Activated gamma-delta T cell (primary cell): Measurements from ENCODE around the gene PPM1K.

Experiments used
- DNase-seq: peaks from one replicate; lab custom pipeline; 2025; lab: John Stamatoyannopoulos, UW

Gene PPM1K

GRCh38 chr4:88276952-88277710, 7.2 kb downstream of the PPM1K start:
- no peak for DNase-seq

- no peak for DNase-seq
Measured at GRCh38 chr4:88275949-88276515, 8.3 kb downstream of the PPM1K start.

- no peak for DNase-seq
Measured at GRCh38 chr4:88275516-88275915, 8.8 kb downstream of the PPM1K start.

GRCh38 chr4:88268913-88269312, 15.4 kb downstream of the PPM1K start:
- no peak for DNase-seq

GRCh38 chr4:88264336-88264735, 20.0 kb downstream of the PPM1K start:
- DNase-seq: no peak

- no peak for DNase-seq
Measured at GRCh38 chr4:88257726-88258125, 26.6 kb downstream of the PPM1K start.

- no peak for DNase-seq
Measured at GRCh38 chr4:88255111-88255510, 29.2 kb downstream of the PPM1K start.

GRCh38 chr4:88251924-88252323, 32.4 kb downstream of the PPM1K start:
- DNase-seq: no peak

GRCh38 chr4:88247148-88247547, 37.2 kb downstream of the PPM1K start:
- DNase-seq: no peak

GRCh38 chr4:88246600-88246999, 37.8 kb downstream of the PPM1K start:
- DNase-seq: no peak

GRCh38 chr4:88244816-88245579, 39.4 kb downstream of the PPM1K start:
- no peak for DNase-seq

- no peak for DNase-seq
Measured at GRCh38 chr4:88244056-88244455, 40.3 kb downstream of the PPM1K start.

- DNase-seq: no peak
Measured at GRCh38 chr4:88242144-88242543, 42.2 kb downstream of the PPM1K start.

- no peak for DNase-seq
Measured at GRCh38 chr4:88240297-88240714, 44.1 kb downstream of the PPM1K start.

GRCh38 chr4:88230969-88231771, 53.2 kb downstream of the PPM1K start:
- no peak for DNase-seq

GRCh38 chr4:88230461-88230891, 53.9 kb downstream of the PPM1K start:
- no peak for DNase-seq

GRCh38 chr4:88227734-88228133, 56.6 kb downstream of the PPM1K start:
- no peak for DNase-seq

GRCh38 chr4:88226143-88226542, 58.2 kb downstream of the PPM1K start:
- no peak for DNase-seq

GRCh38 chr4:88225232-88226105, 58.9 kb downstream of the PPM1K start:
- no peak for DNase-seq

GRCh38 chr4:88223516-88223915, 60.8 kb downstream of the PPM1K start:
- DNase-seq: no peak

GRCh38 chr4:88219099-88219498, 65.3 kb downstream of the PPM1K start:
- no peak for DNase-seq
